CD4-positive, CD25-positive, alpha-beta regulatory T cell (primary cell): ENCODE data around the gene CABP5. TPM values are rescaled to one million over a fixed set of nuclear protein-coding genes. Genes with fewer than 3 reads are reported as not detected.

Experiments
- ATAC-seq, 2 donors: fragments of 150-1000 bp; cut with Tn5 transposase; one replicate each; pipeline ENCODE4 v1.10.0; 2021; ENCODE audit warnings: low read depth in 2 of 2, moderate number of reproducible peaks in 2 of 2, moderate library complexity in 1 of 2
- DNase-seq, 3 donors: peaks; one replicate each; pipeline versions ENCODE4 v3.0.0 to v3.0.0-alpha.2; 2012 to 2022; ENCODE audit warnings: mixed read lengths in 1 of 3
- H3K27ac ChIP-seq: one replicate; pipeline ENCODE4 v1.7.0; 2013; ENCODE audit warnings: mild to moderate bottlenecking, low read length; ENCODE audit not compliant: insufficient read depth, poor library complexity, severe bottlenecking
- H3K27me3 ChIP-seq: one replicate; pipeline ENCODE4 v1.7.0; 2013; ENCODE audit warnings: low read length; ENCODE audit not compliant: control insufficient read depth, insufficient read depth
- H3K36me3 ChIP-seq: one replicate; pipeline ENCODE4 v1.7.0; 2013; ENCODE audit warnings: mild to moderate bottlenecking, low read length, moderate library complexity; ENCODE audit not compliant: control insufficient read depth, insufficient read depth
- H3K4me1 ChIP-seq: 2 replicates; pipeline ENCODE4 v1.7.0; 2013; ENCODE audit warnings: mild to moderate bottlenecking, low read length; ENCODE audit not compliant: insufficient read depth, control insufficient read depth, poor library complexity, severe bottlenecking
- H3K4me3 ChIP-seq: one replicate; pipeline ENCODE4 v1.7.0; 2013; ENCODE audit warnings: low read depth, mild to moderate bottlenecking, low read length, moderate library complexity
- H3K9me3 ChIP-seq, 2 experiments: 1 replicate in 1 of 2; 2 replicates in 1 of 2; pipeline ENCODE4 v1.7.0; 2013; ENCODE audit warnings: low read length in 2 of 2, mild to moderate bottlenecking in 1 of 2, moderate library complexity in 1 of 2; ENCODE audit not compliant: control insufficient read depth in 2 of 2
- H3K27ac Mint-ChIP-seq, 3 donors: one replicate each; pipeline ENCODE4 v1.8.0; 2020 to 2022; ENCODE audit warnings: mild to moderate bottlenecking in 3 of 3, mixed read lengths in 3 of 3, moderate library complexity in 2 of 3
- H3K27me3 Mint-ChIP-seq: one replicate; pipeline ENCODE4 v1.8.0; 2022; ENCODE audit warnings: mild to moderate bottlenecking, mixed read lengths
- H3K36me3 Mint-ChIP-seq: one replicate; pipeline ENCODE4 v1.8.0; 2020; ENCODE audit warnings: mixed read lengths
- H3K4me1 Mint-ChIP-seq, 4 donors: one replicate each; pipeline ENCODE4 v1.8.0; 2020 to 2022; ENCODE audit warnings: mixed read lengths in 4 of 4, mild to moderate bottlenecking in 1 of 4
- H3K4me3 Mint-ChIP-seq, 4 donors: one replicate each; pipeline ENCODE4 v1.8.0; 2020 to 2022; ENCODE audit warnings: mild to moderate bottlenecking in 4 of 4, mixed read lengths in 4 of 4, moderate library complexity in 3 of 4
- H3K9me3 Mint-ChIP-seq, 7 donors: one replicate each; pipeline ENCODE4 v1.8.0; 2020 to 2022; ENCODE audit warnings: mixed read lengths in 7 of 7, mild to moderate bottlenecking in 3 of 7, moderate library complexity in 2 of 7
- polyA plus RNA-seq, 4 donors: library from polyadenylated mRNA; unstranded; fragments of 300-500 nt; fragmentation: Illumina TruSeq; gene quantifications; one replicate each; pipeline ENCODE4 v1.2.3, GENCODE V29; 2021
- total RNA-seq: library from RNA; stranded (reverse); gene quantifications from one replicate; pipeline ENCODE4 v1.2.3, GENCODE V29; 2022

CABP5 gene
- total and polyA plus RNA-seq, 5 donors from 2014 or later, result 0.32 TPM; not detected in 4

- Mint-ChIP-seq H3K4me1 (no peaks in the 10 kb centered on the region), H3K36me3 (no peaks in the 10 kb centered on the region), H3K9me3 (peaks cover 0 to 3% (median 0%) of the 10 kb centered on the region in 7 donors), H3K27me3 (peaks cover 36% of the 10 kb centered on the region), H3K4me3 (no peak overlapping the region), H3K27ac (no peak overlapping the region)
- Histone ChIP-seq H3K27me3 (no peaks in the 10 kb centered on the region), H3K36me3 (no peaks in the 10 kb centered on the region), H3K4me3 (no peak overlapping the region), H3K9me3 (no peaks in the 10 kb centered on the region), H3K4me1 (no peaks in the 10 kb centered on the region), H3K27ac (no peak overlapping the region)
- no peak for DNase-seq
- no peak for ATAC-seq
These were observed 18.4 kb downstream of the CABP5 start for GRCh38 chr19:48025480-48025879.

GRCh38 chr19:48023518-48023917 lies 20.4 kb downstream of the CABP5 start:
- Histone ChIP-seq H3K27me3 (no peaks in the 10 kb centered on the region), H3K9me3 (no peaks in the 10 kb centered on the region), H3K27ac (no peak overlapping the region), H3K4me1 (no peaks in the 10 kb centered on the region), H3K4me3 (no peak overlapping the region), H3K36me3 (no peaks in the 10 kb centered on the region)
- Mint-ChIP-seq H3K9me3 (peaks cover 0 to 3% (median 0%) of the 10 kb centered on the region in 7 donors), H3K27ac (no peak overlapping the region), H3K27me3 (peaks cover 35% of the 10 kb centered on the region), H3K36me3 (no peaks in the 10 kb centered on the region), H3K4me3 (no peak overlapping the region), H3K4me1 (no peaks in the 10 kb centered on the region)
- no peak for ATAC-seq
- DNase-seq, result no peak

GRCh38 chr19:48023011-48023410 lies 20.9 kb downstream of the CABP5 start:
- H3K4me3 ChIP-seq, result no peak overlapping the region
- no peak overlapping the region for H3K27ac ChIP-seq
- no peaks in the 10 kb centered on the region for H3K9me3 ChIP-seq
- H3K36me3 Mint-ChIP-seq, result no peaks in the 10 kb centered on the region
- peaks cover 38% of the 10 kb centered on the region for H3K27me3 Mint-ChIP-seq
- H3K27me3 ChIP-seq, result no peaks in the 10 kb centered on the region
- no peaks in the 10 kb centered on the region for H3K36me3 ChIP-seq
- H3K4me3 Mint-ChIP-seq, result no peak overlapping the region
- H3K4me1 ChIP-seq, result no peaks in the 10 kb centered on the region
- H3K27ac Mint-ChIP-seq, result no peak overlapping the region
- DNase-seq (no peak), ATAC-seq (no peak)
- H3K9me3 Mint-ChIP-seq, result peaks cover 0 to 3% (median 0%) of the 10 kb centered on the region in 7 donors
- H3K4me1 Mint-ChIP-seq, result no peaks in the 10 kb centered on the region

GRCh38 chr19:48020686-48021085 lies 23.2 kb downstream of the CABP5 start:
- Mint-ChIP-seq H3K4me1 (no peaks in the 10 kb centered on the region), H3K27me3 (peaks cover 45% of the 10 kb centered on the region), H3K36me3 (no peaks in the 10 kb centered on the region), H3K27ac (no peak overlapping the region), H3K4me3 (no peak overlapping the region), H3K9me3 (peaks cover 0 to 2% (median 0%) of the 10 kb centered on the region in 7 donors)
- no peaks in the 10 kb centered on the region for H3K36me3 ChIP-seq
- no peak for ATAC-seq
- no peak overlapping the region for H3K4me3 ChIP-seq
- H3K27me3 ChIP-seq, result no peaks in the 10 kb centered on the region
- H3K9me3 ChIP-seq, result no peaks in the 10 kb centered on the region
- H3K27ac ChIP-seq, result no peak overlapping the region
- no peaks in the 10 kb centered on the region for H3K4me1 ChIP-seq
- no peak for DNase-seq

- H3K27me3 ChIP-seq, result no peaks in the 10 kb centered on the region
- no peak overlapping the region for H3K4me3 ChIP-seq
- no peak overlapping the region for H3K27ac ChIP-seq
- peaks cover 0 to 7% (median 0%) of the 10 kb centered on the region in 7 donors for H3K9me3 Mint-ChIP-seq
- no peaks in the 10 kb centered on the region for H3K36me3 ChIP-seq
- no peak overlapping the region for H3K4me3 Mint-ChIP-seq
- H3K27ac Mint-ChIP-seq, result no peak overlapping the region
- H3K4me1 Mint-ChIP-seq, result no peaks in the 10 kb centered on the region
- no peaks in the 10 kb centered on the region for H3K9me3 ChIP-seq
- no peak for DNase-seq
- no peaks in the 10 kb centered on the region for H3K36me3 Mint-ChIP-seq
- ATAC-seq, result no peak
- no peaks in the 10 kb centered on the region for H3K4me1 ChIP-seq
- no peaks in the 10 kb centered on the region for H3K27me3 Mint-ChIP-seq
These were observed 32.7 kb downstream of the CABP5 start for GRCh38 chr19:48010932-48011758.

GRCh38 chr19:48006762-48007161 lies 37.1 kb downstream of the CABP5 start:
- no peaks in the 10 kb centered on the region for H3K36me3 Mint-ChIP-seq
- Histone ChIP-seq H3K9me3 (no peaks in the 10 kb centered on the region), H3K27me3 (no peaks in the 10 kb centered on the region), H3K27ac (no peak overlapping the region), H3K4me1 (no peaks in the 10 kb centered on the region), H3K36me3 (no peaks in the 10 kb centered on the region), H3K4me3 (no peak overlapping the region)
- ATAC-seq, result no peak
- H3K4me3 Mint-ChIP-seq, result no peak overlapping the region
- peak in 1 of 3 donors; percentile 11 for DNase-seq
- H3K4me1 Mint-ChIP-seq, result no peaks in the 10 kb centered on the region
- H3K27me3 Mint-ChIP-seq, result peaks cover 19% of the 10 kb centered on the region
- no peak overlapping the region for H3K27ac Mint-ChIP-seq
- peaks cover 0 to 8% (median 0%) of the 10 kb centered on the region in 7 donors for H3K9me3 Mint-ChIP-seq

- H3K27me3 ChIP-seq, result no peaks in the 10 kb centered on the region
- Mint-ChIP-seq H3K4me1 (no peaks in the 10 kb centered on the region), H3K4me3 (no peak overlapping the region), H3K9me3 (peaks cover 0 to 8% (median 0%) of the 10 kb centered on the region in 7 donors), H3K27ac (no peak overlapping the region), H3K27me3 (peaks cover 19% of the 10 kb centered on the region), H3K36me3 (no peaks in the 10 kb centered on the region)
- H3K27ac ChIP-seq, result no peak overlapping the region
- H3K9me3 ChIP-seq, result no peaks in the 10 kb centered on the region
- no peak overlapping the region for H3K4me3 ChIP-seq
- no peak for ATAC-seq
- no peaks in the 10 kb centered on the region for H3K4me1 ChIP-seq
- DNase-seq, result no peak
- no peaks in the 10 kb centered on the region for H3K36me3 ChIP-seq
These were observed 39.6 kb downstream of the CABP5 start for GRCh38 chr19:48004236-48004635.

GRCh38 chr19:48000846-48001245 lies 43.0 kb downstream of the CABP5 start:
- H3K36me3 Mint-ChIP-seq, result no peaks in the 10 kb centered on the region
- no peak for ATAC-seq
- H3K27ac ChIP-seq, result no peak overlapping the region
- DNase-seq, result no peak
- H3K9me3 ChIP-seq, result no peaks in the 10 kb centered on the region
- H3K9me3 Mint-ChIP-seq, result peaks cover 0 to 3% (median 0%) of the 10 kb centered on the region in 7 donors
- H3K27ac Mint-ChIP-seq, result no peak overlapping the region
- H3K27me3 Mint-ChIP-seq, result peaks cover 19% of the 10 kb centered on the region
- no peaks in the 10 kb centered on the region for H3K4me1 Mint-ChIP-seq
- H3K4me3 Mint-ChIP-seq, result no peak overlapping the region
- H3K4me1 ChIP-seq, result no peaks in the 10 kb centered on the region
- H3K36me3 ChIP-seq, result no peaks in the 10 kb centered on the region
- no peaks in the 10 kb centered on the region for H3K27me3 ChIP-seq
- H3K4me3 ChIP-seq, result no peak overlapping the region
